Measurements from ENCODE around the gene GFOD1. TPM values are rescaled to one million over a fixed set of nuclear protein-coding genes. Genes with fewer than 3 reads are reported as not detected.

The GFOD1 gene
- total RNA-seq, 1 donor from 2014 or later: 0.81 TPM

GRCh38 chr6:13427316-13427715, 60.1 kb downstream of the GFOD1 start:
- Mint-ChIP-seq H3K27me3 (peaks cover 29% of the 10 kb centered on the region), H3K27ac (no peak overlapping the region), H3K9me3 (ENCODE audit: low read depth) (no peaks in the 10 kb centered on the region), H3K4me3 (ENCODE audit: low read depth) (no peak overlapping the region), H3K36me3 (ENCODE audit: insufficient read depth) (no peaks in the 10 kb centered on the region), H3K4me1 (ENCODE audit: low read depth) (peaks cover 2% of the 10 kb centered on the region)
- no peak for TF ChIP-seq CTCF (IDR thresholded peaks at IDR 0.05; ENCODE audit: unreplicated experiment)
- DNase-seq (ENCODE audit: low spot score, unreplicated experiment): no peak

GRCh38 chr6:13425943-13426931, 61.2 kb downstream of the GFOD1 start:
- H3K9me3 Mint-ChIP-seq (ENCODE audit: low read depth): no peaks in the 10 kb centered on the region
- DNase-seq (ENCODE audit: low spot score, unreplicated experiment): no peak
- peaks cover 4% of the 10 kb centered on the region for H3K4me1 Mint-ChIP-seq (ENCODE audit: low read depth)
- no peaks in the 10 kb centered on the region for H3K36me3 Mint-ChIP-seq (ENCODE audit: insufficient read depth)
- H3K4me3 Mint-ChIP-seq (ENCODE audit: low read depth): no peak overlapping the region
- TF ChIP-seq CTCF (IDR thresholded peaks at IDR 0.05; ENCODE audit: unreplicated experiment): no peak
- H3K27ac Mint-ChIP-seq: no peak overlapping the region
- H3K27me3 Mint-ChIP-seq: peaks cover 35% of the 10 kb centered on the region

- Mint-ChIP-seq H3K27me3 (peaks cover 35% of the 10 kb centered on the region), H3K4me3 (ENCODE audit: low read depth) (no peak overlapping the region), H3K36me3 (ENCODE audit: insufficient read depth) (no peaks in the 10 kb centered on the region), H3K9me3 (ENCODE audit: low read depth) (no peaks in the 10 kb centered on the region), H3K27ac (no peak overlapping the region), H3K4me1 (ENCODE audit: low read depth) (peaks cover 4% of the 10 kb centered on the region)
- no peak for TF ChIP-seq CTCF (IDR thresholded peaks at IDR 0.05; ENCODE audit: unreplicated experiment)
- DNase-seq (ENCODE audit: low spot score, unreplicated experiment): no peak
These were observed 62.0 kb downstream of the GFOD1 start for GRCh38 chr6:13425270-13425873.

GRCh38 chr6:13423252-13423651, 64.1 kb downstream of the GFOD1 start:
- H3K4me1 Mint-ChIP-seq (ENCODE audit: low read depth): peaks cover 4% of the 10 kb centered on the region
- H3K27me3 Mint-ChIP-seq: peaks cover 34% of the 10 kb centered on the region
- no peaks in the 10 kb centered on the region for H3K36me3 Mint-ChIP-seq (ENCODE audit: insufficient read depth)
- no peak for TF ChIP-seq CTCF (IDR thresholded peaks at IDR 0.05; ENCODE audit: unreplicated experiment)
- no peak overlapping the region for H3K4me3 Mint-ChIP-seq (ENCODE audit: low read depth)
- no peak for DNase-seq (ENCODE audit: low spot score, unreplicated experiment)
- no peak overlapping the region for H3K27ac Mint-ChIP-seq
- no peaks in the 10 kb centered on the region for H3K9me3 Mint-ChIP-seq (ENCODE audit: low read depth)

- DNase-seq (ENCODE audit: low spot score, unreplicated experiment): no peak
- TF ChIP-seq CTCF (IDR thresholded peaks at IDR 0.05; ENCODE audit: unreplicated experiment): no peak
- peaks cover 4% of the 10 kb centered on the region for H3K4me1 Mint-ChIP-seq (ENCODE audit: low read depth)
- H3K27ac Mint-ChIP-seq: no peak overlapping the region
- peaks cover 32% of the 10 kb centered on the region for H3K27me3 Mint-ChIP-seq
- no peak overlapping the region for H3K4me3 Mint-ChIP-seq (ENCODE audit: low read depth)
- no peaks in the 10 kb centered on the region for H3K36me3 Mint-ChIP-seq (ENCODE audit: insufficient read depth)
- H3K9me3 Mint-ChIP-seq (ENCODE audit: low read depth): no peaks in the 10 kb centered on the region
These were observed 64.6 kb downstream of the GFOD1 start for GRCh38 chr6:13422681-13423221.

All from progenitor cell of endocrine pancreas (in vitro differentiated cells).